ENCODE measurements around the gene ZCRB1. TPM values are rescaled to one million over a fixed set of nuclear protein-coding genes. Genes with fewer than 3 reads are reported as not detected.

The ZCRB1 gene
- total RNA-seq, 1 donor from 2014 or later, result 4.4 TPM

- no peaks in the 10 kb centered on the region for H3K27me3 ChIP-seq
- H3K9me3 ChIP-seq, result no peaks in the 10 kb centered on the region
- no peaks in the 10 kb centered on the region for H3K36me3 ChIP-seq
- intact Hi-C loops (cut with DNase I), result no loop called here
- no peak for TF ChIP-seq CTCF (IDR thresholded peaks at IDR 0.05)
- no peaks in the 10 kb centered on the region for H3K4me1 ChIP-seq
- H3K27ac ChIP-seq, result no peak overlapping the region
- no peak for DNase-seq (ENCODE audit: low spot score in 2 of 2)
- H3K4me3 ChIP-seq, result no peak overlapping the region
Observed at GRCh38 chr12:42282294-42282693, 43.6 kb downstream of the ZCRB1 start.

- intact Hi-C loops (cut with DNase I), result no loop called here
- no peak for DNase-seq (ENCODE audit: low spot score in 2 of 2)
- Histone ChIP-seq H3K27ac (no peak overlapping the region), H3K9me3 (no peaks in the 10 kb centered on the region), H3K4me1 (no peaks in the 10 kb centered on the region), H3K4me3 (no peak overlapping the region), H3K27me3 (no peaks in the 10 kb centered on the region), H3K36me3 (no peaks in the 10 kb centered on the region)
- no peak for TF ChIP-seq CTCF (IDR thresholded peaks at IDR 0.05)
Observed at GRCh38 chr12:42281844-42282243, 44.0 kb downstream of the ZCRB1 start.

- Histone ChIP-seq H3K4me1 (no peaks in the 10 kb centered on the region), H3K36me3 (no peaks in the 10 kb centered on the region), H3K9me3 (no peaks in the 10 kb centered on the region), H3K27me3 (no peaks in the 10 kb centered on the region), H3K4me3 (no peak overlapping the region), H3K27ac (no peak overlapping the region)
- no peak for TF ChIP-seq CTCF (IDR thresholded peaks at IDR 0.05)
- DNase-seq (ENCODE audit: low spot score in 2 of 2), result no peak
- intact Hi-C loops (cut with DNase I), result no loop called here
Observed at GRCh38 chr12:42281278-42281677, 44.6 kb downstream of the ZCRB1 start.

- Histone ChIP-seq H3K27me3 (no peaks in the 10 kb centered on the region), H3K4me3 (no peak overlapping the region), H3K36me3 (no peaks in the 10 kb centered on the region), H3K4me1 (no peaks in the 10 kb centered on the region), H3K27ac (no peak overlapping the region), H3K9me3 (no peaks in the 10 kb centered on the region)
- DNase-seq (ENCODE audit: low spot score in 2 of 2), result no peak
- intact Hi-C loops (cut with DNase I), result no loop called here
- TF ChIP-seq CTCF (IDR thresholded peaks at IDR 0.05), result no peak
Observed at GRCh38 chr12:42278128-42278510, 47.8 kb downstream of the ZCRB1 start.

- no peak for DNase-seq (ENCODE audit: low spot score in 2 of 2)
- Histone ChIP-seq H3K36me3 (no peaks in the 10 kb centered on the region), H3K4me1 (no peaks in the 10 kb centered on the region), H3K27me3 (no peaks in the 10 kb centered on the region), H3K9me3 (no peaks in the 10 kb centered on the region), H3K27ac (no peak overlapping the region), H3K4me3 (no peak overlapping the region)
- no peak for TF ChIP-seq CTCF (IDR thresholded peaks at IDR 0.05)
- intact Hi-C loops (cut with DNase I), result no loop called here
Observed at GRCh38 chr12:42277396-42278127, 48.3 kb downstream of the ZCRB1 start.

GRCh38 chr12:42275499-42275898 lies 50.4 kb downstream of the ZCRB1 start:
- H3K27ac ChIP-seq, result no peak overlapping the region
- H3K4me3 ChIP-seq, result no peak overlapping the region
- H3K36me3 ChIP-seq, result no peaks in the 10 kb centered on the region
- intact Hi-C loops (cut with DNase I), result no loop called here
- no peaks in the 10 kb centered on the region for H3K4me1 ChIP-seq
- DNase-seq (ENCODE audit: low spot score in 2 of 2), result no peak
- H3K27me3 ChIP-seq, result no peaks in the 10 kb centered on the region
- TF ChIP-seq CTCF (IDR thresholded peaks at IDR 0.05), result no peak
- H3K9me3 ChIP-seq, result no peaks in the 10 kb centered on the region
